K562 (cell line): Measurements from ENCODE around the gene PIAS3. TPM values are rescaled to one million over a fixed set of nuclear protein-coding genes. Genes with fewer than 3 reads are reported as not detected.

Experiments used
- ATAC-seq: fragments of 200-7000 bp; cut with Tn5 transposase; 3 replicates; pipeline ENCODE4 v1.9.1; 2020; ENCODE audit warnings: moderate library complexity
- BruUV-seq: library from RNA; stranded (reverse); fragments of 400-500 nt; replicated peaks from 2 replicates; lab custom pipeline; 2021; lab: Mats Ljungman, UMichigan
- CTCF ChIA-PET: fragments of 300-600 bp; formaldehyde crosslinking; extraction: SDS; loops from one replicate; lab custom pipeline; 2021; ENCODE audit warnings: low intra/inter-chr PET ratio; lab: Yijun Ruan, JAX
- POLR2A ChIA-PET: fragments of 300-600, 350-650 bp; sonication (Branson Sonifier 250); formaldehyde crosslinking; extraction: SDS; loops from one replicate; lab custom pipeline; 2021; ENCODE audit warnings: antibody characterized with exemption, inconsistent platforms; lab: Yijun Ruan, JAX
- DNase-seq, 4 experiments: peaks; one replicate each; pipeline versions ENCODE4 v3.0.0 to v3.0.0-alpha.2; 2011 to 2018; ENCODE audit warnings: low spot score in 3 of 4, mixed read lengths in 3 of 4; ENCODE audit errors: extremely low read depth in 1 of 4
- FAIRE-seq: peaks from 2 replicates; lab custom pipeline; 2011; peaks lifted over from hg19 to GRCh38; lab: Jason Lieb, UNC
- H2AFZ ChIP-seq: 2 replicates; pipeline ENCODE4 v1.6.0; 2011; ENCODE audit warnings: low read depth, low read length, control low read depth, inconsistent platforms
- H3K27ac ChIP-seq: fragments of 200-600 bp; 3 replicates; pipeline ENCODE4 v1.8.0; 2011; ENCODE audit warnings: low read depth, mild to moderate bottlenecking, control low read depth, inconsistent platforms, low read length, moderate library complexity, mixed read lengths; ENCODE audit errors: extremely low read depth
- H3K27me3 ChIP-seq, 2 experiments: fragments of 300-600 bp in 1 of 2; 2 replicates in 1 of 2; 3 replicates in 1 of 2; pipeline versions ENCODE4 v1.6.0 to v1.8.0; 2011; ENCODE audit warnings: inconsistent platforms in 2 of 2, low read length in 2 of 2, mild to moderate bottlenecking in 1 of 2, mixed read lengths in 1 of 2, moderate library complexity in 1 of 2; ENCODE audit not compliant: control insufficient read depth in 2 of 2, insufficient read depth in 2 of 2
- H3K36me3 ChIP-seq: fragments of 300-600 bp; 3 replicates; pipeline ENCODE4 v1.8.0; 2011; ENCODE audit warnings: mild to moderate bottlenecking, low read length, inconsistent platforms; ENCODE audit not compliant: control insufficient read depth, insufficient read depth
- H3K4me1 ChIP-seq, 2 experiments: fragments of 200-600 bp in 1 of 2; replicated peaks in 1 of 2; 2 replicates in 1 of 2; 3 replicates in 1 of 2; pipeline versions ENCODE4 v1.5.1 to v1.8.0; 2011; ENCODE audit warnings: inconsistent platforms in 2 of 2, low read length in 2 of 2, mild to moderate bottlenecking in 1 of 2, mixed read lengths in 1 of 2, moderate library complexity in 1 of 2; ENCODE audit not compliant: control insufficient read depth in 2 of 2, insufficient read depth in 2 of 2
- H3K4me2 ChIP-seq: 2 replicates; pipeline ENCODE4 v1.6.1; 2011; ENCODE audit warnings: low read length, control low read depth, inconsistent platforms, mixed read lengths; ENCODE audit not compliant: insufficient read depth
- H3K4me3 ChIP-seq: fragments of 200-600 bp; sonication (generic), shearing (Covaris generic); 2 replicates; pipeline ENCODE4 v1.5.1; 2016; ENCODE audit warnings: control low read depth, inconsistent platforms
- H3K79me2 ChIP-seq: fragments of 200-600 bp; 3 replicates; pipeline ENCODE4 v1.8.0; 2011; ENCODE audit warnings: low read length, inconsistent platforms; ENCODE audit not compliant: control insufficient read depth, insufficient read depth
- H3K9ac ChIP-seq, 2 experiments: 2 replicates each; pipeline versions ENCODE4 v1.6.0 to v1.6.1; 2011; ENCODE audit warnings: low read depth in 2 of 2, low read length in 2 of 2, control low read depth in 1 of 2, inconsistent platforms in 1 of 2, mild to moderate bottlenecking in 1 of 2, mixed read lengths in 1 of 2; ENCODE audit not compliant: insufficient read depth in 1 of 2
- H3K9me1 ChIP-seq: one replicate; pipeline ENCODE4 v1.6.0; 2011; ENCODE audit warnings: inconsistent platforms, mild to moderate bottlenecking, low read length, moderate library complexity; ENCODE audit not compliant: control insufficient read depth, insufficient read depth
- H3K9me3 ChIP-seq: replicated peaks from 2 replicates; pipeline ENCODE4 v1.5.1; 2011; ENCODE audit warnings: low read depth, low read length, inconsistent platforms; ENCODE audit not compliant: control insufficient read depth, insufficient read depth
- H4K20me1 ChIP-seq: replicated peaks from 2 replicates; pipeline ENCODE4 v1.6.1; 2011; ENCODE audit warnings: low read length, inconsistent platforms, mixed read lengths; ENCODE audit not compliant: control insufficient read depth, insufficient read depth
- CBFA2T2 ChIP-seq: fragments of 450-650 bp; conservative IDR thresholded peaks from 2 replicates; pipeline ENCODE4 v1.6.1; 2017; ENCODE audit warnings: mild to moderate bottlenecking
- CREBBP ChIP-seq: IDR thresholded peaks from one replicate; pipeline ENCODE4 v1.6.1; 2012; ENCODE audit warnings: low read depth, mild to moderate bottlenecking, control low read depth, inconsistent platforms, low read length
- DIDO1 ChIP-seq: fragments of 450-650 bp; IDR thresholded peaks from 2 replicates; pipeline ENCODE4 v1.6.1; 2016; ENCODE audit warnings: low read depth, missing biosample characterization, missing genetic modification characterization
- DNMT1 ChIP-seq: fragments of 450-650 bp; IDR thresholded peaks from 2 replicates; pipeline ENCODE4 v1.6.1; 2016; ENCODE audit warnings: antibody characterized with exemption, mild to moderate bottlenecking
- ESRRA ChIP-seq: fragments of 450-650 bp; IDR thresholded peaks from 2 replicates; pipeline ENCODE4 v1.6.1; 2014; ENCODE audit warnings: low read depth, mild to moderate bottlenecking, moderate library complexity, borderline replicate concordance
- FOXA3 ChIP-seq, 2 experiments: fragments of 450-650 bp in 1 of 2; sonication (generic) in 1 of 2; formaldehyde crosslinking; IDR thresholded peaks in 1 of 2; conservative IDR thresholded peaks in 1 of 2; 2 replicates each; pipeline versions ENCODE4 v1.4.0 to v1.8.0; 2020 to 2022; ENCODE audit warnings: mild to moderate bottlenecking in 2 of 2, missing genetic modification reagents in 1 of 2
- IRF9 ChIP-seq: fragments of 450-650 bp; IDR thresholded peaks from 2 replicates; pipeline ENCODE4 v1.6.1; 2016; ENCODE audit warnings: missing biosample characterization, missing genetic modification characterization
- MITF ChIP-seq: IDR thresholded peaks from 2 replicates; pipeline ENCODE4 v1.6.1; 2014; ENCODE audit warnings: antibody characterized with exemption
- ZNF217 ChIP-seq: sonication (generic); formaldehyde crosslinking; IDR thresholded peaks from 2 replicates; pipeline ENCODE4 v1.8.0; 2022; ENCODE audit warnings: mild to moderate bottlenecking, missing genetic modification reagents
- WGBS: fragments of 100-300 bp; shearing (Covaris generic); methylation state at CpG from one replicate; pipeline ENCODE4 v1.1.6; 2016; ENCODE audit warnings: low coverage, mixed read lengths; ENCODE audit not compliant: insufficient coverage; ENCODE audit errors: missing lambda C conversion rate; 5-methylcytosine and 5-hydroxymethylcytosine counted together
- in situ Hi-C: fragments of 300-500 bp; cut with MboI; formaldehyde crosslinking; loops from 4 replicates; pipeline ENCODE4 v1.15.0; 2018; ENCODE audit warnings: inconsistent platforms, mixed read lengths
- intact Hi-C: fragments of 100-400 bp; cut with micrococcal nuclease; formaldehyde crosslinking; loops from 2 replicates; pipeline ENCODE4 v1.14.2; 2022
- polyA plus RNA-seq, 8 experiments: library from polyadenylated mRNA; depleted of rRNA in 4 of 8; stranded (reverse) in 5 of 8; unstranded in 3 of 8; fragments of >200 nt; fragmentation: Nextera tagmentation in 2 of 8; fragmentation: Illumina TruSeq in 1 of 8; extraction: Ambion mirVana in 2 of 8; extraction: Trizol in 1 of 8; gene quantifications; 2 replicates each; pipeline versions ENCODE4 v1.2.1 to v1.2.3, GENCODE V29; 2011 to 2014; ENCODE audit warnings: inconsistent platforms in 1 of 8, missing spikeins in 1 of 8
- total RNA-seq, 7 experiments: library from RNA; depleted of rRNA in 6 of 7; stranded (reverse); fragments of >200 nt in 6 of 7; fragmentation: Illumina TruSeq in 2 of 7; extraction: Trizol in 2 of 7; gene quantifications; 2 replicates each; pipeline versions ENCODE4 v1.2.1 to v1.2.3, GENCODE V29; 2011 to 2021; ENCODE audit warnings: low replicate concordance in 1 of 7
- TF ChIP-seq, protein P1 (sequence below): fragments of 250-450 bp; sonication (Bioruptor Pico); IDR thresholded peaks from 2 replicates; pipeline ENCODE4 v1.5.0; 2021; ENCODE audit warnings: mild to moderate bottlenecking, moderate library complexity
- TF ChIP-seq, protein P2 (sequence below): fragments of 250-450 bp; sonication (Bioruptor Pico); IDR thresholded peaks from 2 replicates; pipeline ENCODE4 v1.8.0; 2021; ENCODE audit warnings: moderate library complexity, mild to moderate bottlenecking, inconsistent platforms

PIAS3 gene
- total and polyA plus RNA-seq, 9 of the 15 experiments (the other 6 are each of a cell fraction or from before 2014, with no cell fraction given) = 1.1 to 25.6 (median 7.9) TPM

- TF ChIP-seq MITF = no peak
These were observed 13.4 kb upstream of the PIAS3 start (continued) for GRCh38 chr1:145871994-145872924.

DNA sequence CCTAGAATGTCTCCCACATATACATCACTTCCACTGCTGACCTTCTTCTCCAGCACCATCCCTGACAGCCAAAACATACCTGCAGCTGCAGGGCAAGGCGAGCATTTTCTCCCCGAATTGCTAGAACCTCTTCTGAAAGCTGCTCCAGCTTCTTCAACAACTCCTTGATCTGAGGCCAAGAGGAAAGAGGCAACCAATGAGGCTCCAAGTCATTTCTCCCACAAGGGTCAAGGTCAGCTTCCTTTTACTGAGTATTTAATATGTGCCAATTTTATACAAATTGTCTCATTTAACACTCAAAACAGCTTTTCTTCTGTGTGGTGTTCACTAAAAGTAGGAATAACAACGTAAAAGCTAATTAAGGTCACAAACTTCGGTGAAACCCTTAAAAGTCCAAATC, 9.4 kb upstream of the PIAS3 start:
- H3K4me1 ChIP-seq = peaks cover 0 to 18% of the 10 kb centered on the region in 2 experiments; a peak in 3 of 5 replicates
- ATAC-seq (no peak), FAIRE-seq (no peak), DNase-seq (no peak)
- H3K27ac ChIP-seq = no peak overlapping the region
- ChIA-PET POLR2A (interaction anchor here (0.8 kb wide), 2 partner anchors 9 to 23 kb away, joined by 3 to 4 read pairs; partner anchors contain the start of gene NUDT17), CTCF (no interaction called here)
- 0 out of 5 replicates have a peak, but pooled peaks cover 0 to 4% of the 10 kb centered on the region in 2 experiments for H3K27me3 ChIP-seq
- H3K9me3 ChIP-seq = no peaks in the 10 kb centered on the region
- no peak overlapping the region for H3K4me2 ChIP-seq
- H4K20me1 ChIP-seq = no peaks in the 10 kb centered on the region
- intact Hi-C loops = no loop called here
- no peak overlapping the region for H2AFZ ChIP-seq
- no peaks in the 10 kb centered on the region for H3K9me1 ChIP-seq
- WGBS = 11% methylated on average over 4 of the region's 4 CpGs
- H3K36me3 ChIP-seq = no peaks in the 10 kb centered on the region
- no peak overlapping the region for H3K4me3 ChIP-seq
- in situ Hi-C loops = no loop called here
- H3K9ac ChIP-seq = no peak overlapping the region
- no peaks in the 10 kb centered on the region for H3K79me2 ChIP-seq
- BruUV-seq = no TSS peak
- TF ChIP-seq DNMT1 = no peak
- no peak for TF ChIP-seq IRF9
- TF ChIP-seq, protein P1, sequence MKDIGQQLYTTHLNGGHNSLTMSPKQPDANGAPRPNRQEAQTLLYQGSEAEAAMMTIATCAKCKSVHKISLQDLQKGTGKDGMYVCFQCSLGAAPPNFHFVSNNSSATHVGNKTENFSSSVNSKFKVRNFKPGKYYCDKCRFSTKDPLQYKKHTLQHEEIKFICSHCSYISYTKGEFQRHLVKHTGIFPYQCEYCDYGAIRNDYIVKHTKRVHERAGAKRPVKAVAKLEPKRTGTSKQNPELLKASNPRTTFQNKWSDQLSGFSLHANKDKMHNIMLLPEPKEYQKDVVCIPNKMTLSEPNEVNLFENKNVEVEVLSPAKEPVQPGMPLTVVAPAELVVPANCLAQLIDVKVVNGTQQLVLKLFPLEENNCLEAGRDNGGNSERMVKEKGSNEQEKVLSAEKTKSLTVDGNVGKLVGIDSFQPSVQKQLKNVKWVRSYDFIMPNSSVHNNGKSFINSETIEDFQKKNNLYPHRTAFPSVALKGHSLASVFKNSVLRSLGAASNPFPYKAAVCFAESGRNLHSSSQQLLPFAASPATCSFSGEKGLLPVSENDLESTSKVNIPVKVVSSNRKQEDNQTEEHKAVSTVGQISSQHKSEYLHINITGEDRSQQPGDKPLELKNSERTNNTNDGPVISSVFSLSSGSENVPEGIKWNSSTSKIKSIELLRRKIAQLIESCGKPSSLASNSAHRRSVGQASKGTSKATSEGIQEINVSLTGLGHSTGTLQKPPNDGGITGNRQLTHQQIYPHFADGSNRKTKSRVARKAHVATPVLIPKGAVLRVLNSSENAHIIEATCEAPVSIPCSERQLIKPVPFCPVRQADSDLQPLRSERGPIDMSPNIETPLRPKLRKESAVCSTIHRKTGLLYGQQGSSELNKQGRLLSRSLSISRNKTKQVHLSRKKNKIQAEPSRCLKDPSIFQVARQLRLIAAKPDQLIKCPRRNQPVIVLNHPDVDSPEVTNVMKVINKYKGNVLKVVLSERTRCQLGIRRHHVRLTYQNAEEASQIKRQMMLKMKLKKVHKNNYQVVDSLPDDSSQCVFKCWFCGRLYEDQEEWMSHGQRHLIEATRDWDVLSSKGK (CRISPR knock-in tag) = no peak
- no peak for TF ChIP-seq FOXA3 (CRISPR knock-in tag; conservative IDR thresholded peaks at IDR 0.05 in 1 of 2, IDR thresholded peaks at IDR 0.05 in 1 of 2)
- no peak for TF ChIP-seq DIDO1 (tag)
- TF ChIP-seq CREBBP = no peak
- TF ChIP-seq ZNF217 = no peak
- TF ChIP-seq ESRRA = no peak
- TF ChIP-seq, protein P2, sequence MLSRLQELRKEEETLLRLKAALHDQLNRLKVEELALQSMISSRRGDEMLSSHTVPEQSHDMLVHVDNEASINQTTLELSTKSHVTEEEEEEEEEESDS = no peak
- no peak for TF ChIP-seq CBFA2T2
